HK-2 (cell line): ENCODE results near the gene IRF8.
"Not testable (repeated sequence)": the region's sequence is repeated elsewhere in the genome, so short reads cannot be mapped to it uniquely, and the experiment has no call there.

Experiments used
- DNase-seq: peaks from one replicate; pipeline ENCODE4 v3.0.0-alpha.2; 2018; ENCODE audit not compliant: unreplicated experiment

IRF8 gene

GRCh38 chr16:85898521-85899442, at the start of gene IRF8:
Gene IRF8 (plus strand): TSS chr16:85899162. CDS start chr16:85903016, 3,854 bp downstream.
- no peak for DNase-seq

- DNase-seq: no peak
Measured at GRCh38 chr16:85849388-85849787, 49.6 kb upstream of the IRF8 start.

- no peak for DNase-seq
Measured at GRCh38 chr16:85850344-85850880, 48.5 kb upstream of the IRF8 start.

- DNase-seq: no peak
Measured at GRCh38 chr16:85851034-85851785, 47.8 kb upstream of the IRF8 start.

- DNase-seq: no peak
Measured at GRCh38 chr16:85853547-85854545, 45.1 kb upstream of the IRF8 start.

GRCh38 chr16:85854935-85855334, 44.0 kb upstream of the IRF8 start:
- no peak for DNase-seq

GRCh38 chr16:85856079-85856478, 42.9 kb upstream of the IRF8 start:
- DNase-seq: no peak

GRCh38 chr16:85856585-85856984, 42.4 kb upstream of the IRF8 start:
- DNase-seq: no peak

- no peak for DNase-seq
Measured at GRCh38 chr16:85857406-85857805, 41.6 kb upstream of the IRF8 start.

- not testable (repeated sequence) for DNase-seq
Measured at GRCh38 chr16:85858571-85858970, 40.4 kb upstream of the IRF8 start.

GRCh38 chr16:85858984-85859817, 39.8 kb upstream of the IRF8 start:
- no peak for DNase-seq

- no peak for DNase-seq
Measured at GRCh38 chr16:85859818-85860125, 39.2 kb upstream of the IRF8 start.

GRCh38 chr16:85860413-85861094, 38.4 kb upstream of the IRF8 start:
- DNase-seq: no peak

- DNase-seq: no peak
Measured at GRCh38 chr16:85861095-85861825, 37.7 kb upstream of the IRF8 start.

GRCh38 chr16:85862476-85863383, 36.2 kb upstream of the IRF8 start:
- DNase-seq: no peak

- no peak for DNase-seq
Measured at GRCh38 chr16:85863384-85863774, 35.6 kb upstream of the IRF8 start.

GRCh38 chr16:85864965-85865364, 34.0 kb upstream of the IRF8 start:
- DNase-seq: no peak

GRCh38 chr16:85867189-85867588, 31.8 kb upstream of the IRF8 start:
- no peak for DNase-seq
